Neural progenitor cell (in vitro differentiated cells): ENCODE results near the gene CRACDL. TPM values are rescaled to one million over a fixed set of nuclear protein-coding genes. Genes with fewer than 3 reads are reported as not detected.

Experiments
- DNase-seq: peaks from one replicate; pipeline ENCODE4 v3.0.0-alpha.2; 2016; ENCODE audit warnings: low spot score
- H2AFZ ChIP-seq: fragments of 200-600 bp; sonication (generic); replicated peaks from 2 replicates; pipeline ENCODE4 v1.6.1; 2016; ENCODE audit warnings: antibody characterized with exemption
- H3F3A ChIP-seq: fragments of 200-600 bp; sonication (generic); 2 replicates; pipeline ENCODE4 v1.6.1; 2016; ENCODE audit warnings: antibody characterized with exemption, low read depth
- H3K27ac ChIP-seq: fragments of 200-600 bp; sonication (generic); 2 replicates; pipeline ENCODE4 v1.5.1; 2016; ENCODE audit warnings: mild to moderate bottlenecking
- H3K27me3 ChIP-seq: fragments of 200-600 bp; sonication (generic); 2 replicates; pipeline ENCODE4 v1.6.1; 2016; ENCODE audit warnings: mild to moderate bottlenecking, moderate library complexity
- H3K36me3 ChIP-seq: fragments of 200-600 bp; sonication (generic); 2 replicates; pipeline ENCODE4 v1.5.1; 2016
- H3K4me1 ChIP-seq: fragments of 200-600 bp; sonication (generic); 2 replicates; pipeline ENCODE4 v1.6.1; 2016; ENCODE audit warnings: mixed run types
- H3K4me2 ChIP-seq: fragments of 200-600 bp; sonication (generic); 2 replicates; pipeline ENCODE4 v1.6.1; 2016
- H3K4me3 ChIP-seq: fragments of 200-600 bp; sonication (generic); 2 replicates; pipeline ENCODE4 v1.5.1; 2016
- H3K79me2 ChIP-seq: fragments of 200-600 bp; sonication (generic); 2 replicates; pipeline ENCODE4 v1.6.1; 2016; ENCODE audit warnings: low read depth
- H3K9ac ChIP-seq: fragments of 200-600 bp; sonication (generic); 2 replicates; pipeline ENCODE4 v1.6.1; 2016
- H3K9me3 ChIP-seq: fragments of 200-600 bp; sonication (generic); 2 replicates; pipeline ENCODE4 v1.5.1; 2016; ENCODE audit warnings: low read depth
- H4K20me1 ChIP-seq: fragments of 200-600 bp; sonication (generic); 2 replicates; pipeline ENCODE4 v1.6.1; 2016; ENCODE audit warnings: low read depth
- H3K27ac Mint-ChIP-seq: 3 replicates; pipeline ENCODE4 v1.8.0; 2021; ENCODE audit warnings: mixed read lengths
- H3K27me3 Mint-ChIP-seq: 2 replicates; pipeline ENCODE4 v1.8.0; 2022; ENCODE audit warnings: low read depth, mild to moderate bottlenecking, inconsistent platforms, moderate library complexity, mixed read lengths; ENCODE audit not compliant: insufficient read depth
- H3K36me3 Mint-ChIP-seq: 3 replicates; pipeline ENCODE4 v1.8.0; 2021; ENCODE audit warnings: mixed read lengths
- H3K4me1 Mint-ChIP-seq: 3 replicates; pipeline ENCODE4 v1.8.0; 2021; ENCODE audit warnings: mixed read lengths
- H3K4me3 Mint-ChIP-seq: 3 replicates; pipeline ENCODE4 v1.8.0; 2021; ENCODE audit warnings: mild to moderate bottlenecking, moderate library complexity, mixed read lengths
- H3K9me3 Mint-ChIP-seq: 3 replicates; pipeline ENCODE4 v1.8.0; 2020; ENCODE audit warnings: mixed read lengths
- EZH2 ChIP-seq: fragments of 200-600 bp; sonication (generic); IDR thresholded peaks from 2 replicates; pipeline ENCODE4 v1.6.1; 2017; ENCODE audit warnings: antibody characterized with exemption, mild to moderate bottlenecking, moderate library complexity
- EZH2phosphoT487 ChIP-seq: fragments of 200-600 bp; sonication (generic); IDR thresholded peaks from 2 replicates; pipeline ENCODE4 v1.6.1; 2017; ENCODE audit warnings: antibody characterized with exemption
- total RNA-seq: library from RNA; depleted of rRNA; stranded (reverse); fragments of >200 nt; gene quantifications from 2 replicates; pipeline ENCODE4 v1.2.3, GENCODE V29; 2015; ENCODE audit warnings: low replicate concordance
- TF ChIP-seq, protein P1 (sequence below): fragments of 200-600 bp; sonication (generic); IDR thresholded peaks from 2 replicates; pipeline ENCODE4 v1.5.1; 2017; ENCODE audit warnings: antibody characterized with exemption, mild to moderate bottlenecking

CRACDL gene
- total RNA-seq, 1 donor from 2014 or later = 0.07 TPM

DNA sequence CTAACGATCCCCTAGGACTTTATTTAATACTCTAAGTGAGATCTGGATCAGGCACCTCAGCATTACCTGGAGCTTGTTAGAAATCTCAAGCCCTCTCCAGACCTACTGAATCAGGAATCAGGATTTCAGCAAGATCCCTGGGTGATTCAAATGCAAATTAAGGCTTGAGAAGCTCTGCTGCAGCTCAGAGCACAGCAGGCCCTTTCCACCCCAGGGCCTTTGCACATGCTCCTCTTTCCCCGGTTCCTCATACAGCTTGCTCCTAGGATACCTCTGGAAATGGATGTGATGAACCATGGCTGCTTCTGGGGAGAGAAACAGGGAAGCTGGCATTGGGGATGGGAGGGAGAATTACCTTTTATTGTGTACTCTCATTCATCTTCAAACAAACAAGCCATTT is 164.8 kb downstream of the CRACDL start:
- no peak overlapping the region for H3K27ac Mint-ChIP-seq
- peaks cover 3% of the 10 kb centered on the region for H3K9me3 Mint-ChIP-seq
- H3K79me2 ChIP-seq = no peaks in the 10 kb centered on the region
- H3K36me3 ChIP-seq = no peaks in the 10 kb centered on the region
- no peak overlapping the region for H2AFZ ChIP-seq
- no peaks in the 10 kb centered on the region for H3K27me3 ChIP-seq
- no peak overlapping the region for H3K4me3 ChIP-seq
- H3K27me3 Mint-ChIP-seq = no peaks in the 10 kb centered on the region
- no peak overlapping the region for H3K27ac ChIP-seq
- no peak for DNase-seq
- no peaks in the 10 kb centered on the region for H3K9me3 ChIP-seq
- H3K4me3 Mint-ChIP-seq = no peak overlapping the region
- H3F3A ChIP-seq = no peaks in the 10 kb centered on the region
- H4K20me1 ChIP-seq = no peaks in the 10 kb centered on the region
- TF ChIP-seq EZH2phosphoT487 (no peak), EZH2 (no peak)
- TF ChIP-seq, protein P1, sequence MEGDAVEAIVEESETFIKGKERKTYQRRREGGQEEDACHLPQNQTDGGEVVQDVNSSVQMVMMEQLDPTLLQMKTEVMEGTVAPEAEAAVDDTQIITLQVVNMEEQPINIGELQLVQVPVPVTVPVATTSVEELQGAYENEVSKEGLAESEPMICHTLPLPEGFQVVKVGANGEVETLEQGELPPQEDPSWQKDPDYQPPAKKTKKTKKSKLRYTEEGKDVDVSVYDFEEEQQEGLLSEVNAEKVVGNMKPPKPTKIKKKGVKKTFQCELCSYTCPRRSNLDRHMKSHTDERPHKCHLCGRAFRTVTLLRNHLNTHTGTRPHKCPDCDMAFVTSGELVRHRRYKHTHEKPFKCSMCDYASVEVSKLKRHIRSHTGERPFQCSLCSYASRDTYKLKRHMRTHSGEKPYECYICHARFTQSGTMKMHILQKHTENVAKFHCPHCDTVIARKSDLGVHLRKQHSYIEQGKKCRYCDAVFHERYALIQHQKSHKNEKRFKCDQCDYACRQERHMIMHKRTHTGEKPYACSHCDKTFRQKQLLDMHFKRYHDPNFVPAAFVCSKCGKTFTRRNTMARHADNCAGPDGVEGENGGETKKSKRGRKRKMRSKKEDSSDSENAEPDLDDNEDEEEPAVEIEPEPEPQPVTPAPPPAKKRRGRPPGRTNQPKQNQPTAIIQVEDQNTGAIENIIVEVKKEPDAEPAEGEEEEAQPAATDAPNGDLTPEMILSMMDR = no peak
- H3K9ac ChIP-seq = no peak overlapping the region
- no peak overlapping the region for H3K4me2 ChIP-seq
- peaks cover 17% of the 10 kb centered on the region for H3K4me1 Mint-ChIP-seq
- H3K4me1 ChIP-seq = no peaks in the 10 kb centered on the region
- no peaks in the 10 kb centered on the region for H3K36me3 Mint-ChIP-seq

- no peaks in the 10 kb centered on the region for H3K79me2 ChIP-seq
- H3K27ac Mint-ChIP-seq = no peak overlapping the region
- peaks cover 17% of the 10 kb centered on the region for H3K4me1 Mint-ChIP-seq
- H3K36me3 ChIP-seq = no peaks in the 10 kb centered on the region
- peak overlapping the region; percentile 4 for H3K4me3 Mint-ChIP-seq
- H3K27me3 ChIP-seq = no peaks in the 10 kb centered on the region
- no peak overlapping the region for H3K27ac ChIP-seq
- H3K4me3 ChIP-seq = no peak overlapping the region
- no peak for TF ChIP-seq EZH2phosphoT487
- H3K4me2 ChIP-seq = no peak overlapping the region
- no peaks in the 10 kb centered on the region for H3K36me3 Mint-ChIP-seq
- no peaks in the 10 kb centered on the region for H3K4me1 ChIP-seq
- H3F3A ChIP-seq = no peaks in the 10 kb centered on the region
- no peaks in the 10 kb centered on the region for H3K9me3 Mint-ChIP-seq
- H3K27me3 Mint-ChIP-seq = no peaks in the 10 kb centered on the region
- H3K9ac ChIP-seq = no peak overlapping the region
- no peaks in the 10 kb centered on the region for H4K20me1 ChIP-seq
- H2AFZ ChIP-seq = no peak overlapping the region
- DNase-seq = no peak
- H3K9me3 ChIP-seq = no peaks in the 10 kb centered on the region
Observed at GRCh38 chr2:98769784-98770183, 166.2 kb downstream of the CRACDL start.

- no peak for DNase-seq
- Mint-ChIP-seq H3K27ac (no peak overlapping the region), H3K4me3 (no peak overlapping the region), H3K9me3 (no peaks in the 10 kb centered on the region), H3K27me3 (no peaks in the 10 kb centered on the region), H3K36me3 (no peaks in the 10 kb centered on the region), H3K4me1 (peaks cover 17% of the 10 kb centered on the region)
- H3K27me3 ChIP-seq = no peaks in the 10 kb centered on the region
- no peak overlapping the region for H2AFZ ChIP-seq
- H3K9ac ChIP-seq = no peak overlapping the region
- no peaks in the 10 kb centered on the region for H4K20me1 ChIP-seq
- H3K9me3 ChIP-seq = no peaks in the 10 kb centered on the region
- H3K4me2 ChIP-seq = no peak overlapping the region
- TF ChIP-seq EZH2 = no peak
- no peak for TF ChIP-seq EZH2phosphoT487
- TF ChIP-seq, protein P1 = no peak
- H3K4me1 ChIP-seq = no peaks in the 10 kb centered on the region
- H3K79me2 ChIP-seq = no peaks in the 10 kb centered on the region
- H3K36me3 ChIP-seq = no peaks in the 10 kb centered on the region
- no peak overlapping the region for H3K4me3 ChIP-seq
- no peaks in the 10 kb centered on the region for H3F3A ChIP-seq
- H3K27ac ChIP-seq = no peak overlapping the region
Observed at GRCh38 chr2:98769114-98769476, 166.9 kb downstream of the CRACDL start.

- H3K4me1 Mint-ChIP-seq = peaks cover 17% of the 10 kb centered on the region
- no peaks in the 10 kb centered on the region for H3K79me2 ChIP-seq
- no peaks in the 10 kb centered on the region for H4K20me1 ChIP-seq
- H3K27me3 Mint-ChIP-seq = no peaks in the 10 kb centered on the region
- H3K4me3 Mint-ChIP-seq = no peak overlapping the region
- no peaks in the 10 kb centered on the region for H3K27me3 ChIP-seq
- no peak overlapping the region for H3K27ac ChIP-seq
- no peaks in the 10 kb centered on the region for H3K9me3 Mint-ChIP-seq
- no peak overlapping the region for H3K4me3 ChIP-seq
- H3K36me3 ChIP-seq = no peaks in the 10 kb centered on the region
- H3K4me1 ChIP-seq = no peaks in the 10 kb centered on the region
- H3F3A ChIP-seq = no peaks in the 10 kb centered on the region
- no peaks in the 10 kb centered on the region for H3K36me3 Mint-ChIP-seq
- DNase-seq = no peak
- TF ChIP-seq, protein P1 = no peak
- TF ChIP-seq EZH2phosphoT487 = no peak
- TF ChIP-seq EZH2 = no peak
- no peaks in the 10 kb centered on the region for H3K9me3 ChIP-seq
- H3K27ac Mint-ChIP-seq = no peak overlapping the region
- H3K4me2 ChIP-seq = no peak overlapping the region
- H3K9ac ChIP-seq = no peak overlapping the region
- no peak overlapping the region for H2AFZ ChIP-seq
Observed at GRCh38 chr2:98768384-98769113, 167.5 kb downstream of the CRACDL start.
